ELR (cell line): ENCODE measurements around the gene SLC13A2.
"Not testable (repeated sequence)": the region's sequence is repeated elsewhere in the genome, so short reads cannot be mapped to it uniquely, and the experiment has no call there.

Experiments
- DNase-seq: peaks from one replicate; pipeline ENCODE4 v3.0.0-alpha.2; 2015; ENCODE audit warnings: low read depth

The SLC13A2 gene

DNA sequence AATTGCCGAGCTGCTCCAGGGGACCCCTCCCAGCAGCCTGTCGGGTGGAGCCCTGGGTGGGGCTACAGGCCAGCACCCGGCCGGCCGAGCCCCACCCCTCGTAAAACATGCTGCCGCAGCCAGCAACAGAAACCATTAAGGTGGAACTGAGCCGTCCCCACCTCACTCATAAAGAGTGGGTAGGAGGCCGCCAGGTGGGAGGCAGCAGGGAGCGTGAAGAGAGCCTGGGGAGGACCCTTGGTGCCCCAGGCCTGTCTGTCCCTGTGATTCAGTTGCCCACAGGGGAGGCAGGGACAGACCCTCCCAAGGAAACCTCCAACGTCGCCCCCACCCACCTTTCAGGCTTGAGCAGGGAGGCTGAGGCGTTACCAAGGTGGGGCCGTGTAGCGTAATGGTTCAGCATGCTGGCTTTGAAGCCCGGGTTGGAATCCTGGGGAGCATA lies 41.1 kb downstream of the SLC13A2 start:
- no peak for DNase-seq

DNA sequence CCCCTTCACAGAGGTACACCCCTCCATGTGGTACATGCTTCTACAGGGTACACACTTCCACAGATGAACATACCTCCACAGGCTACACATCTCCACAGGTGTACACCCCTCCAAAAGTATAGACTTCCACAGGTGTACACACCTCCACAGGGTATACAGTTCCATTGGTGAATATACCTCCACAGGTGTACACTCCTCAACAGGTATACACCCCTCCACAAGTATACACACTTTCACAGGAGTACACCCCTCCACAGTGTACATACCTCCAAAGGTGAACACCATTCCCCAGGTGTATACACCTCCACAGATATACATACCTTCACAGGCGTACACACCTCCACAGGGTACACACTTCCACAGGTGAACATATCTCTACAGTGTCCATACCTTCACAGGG lies 42.1 kb downstream of the SLC13A2 start:
- DNase-seq: no peak

DNA sequence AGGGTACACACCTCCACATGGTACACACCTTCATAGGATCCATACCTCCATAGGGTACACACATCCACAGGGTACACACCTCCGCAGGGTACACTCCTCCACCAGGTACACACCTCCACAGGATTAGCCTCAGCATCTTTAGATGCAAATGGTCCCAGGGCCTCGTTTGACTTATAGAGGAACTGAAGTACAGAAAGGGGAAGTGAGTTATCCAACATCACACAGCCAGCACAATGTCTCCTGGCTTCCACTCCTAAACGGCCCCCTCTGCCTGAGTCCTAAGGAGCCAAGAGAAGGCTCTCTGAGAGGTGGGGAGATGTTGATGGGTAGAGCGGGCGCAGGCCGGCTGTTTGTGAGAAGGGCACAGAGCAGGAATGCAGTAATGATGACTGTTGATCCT lies 44.7 kb downstream of the SLC13A2 start:
- DNase-seq: no peak

GRCh38 chr17:28518578-28518977 lies 45.1 kb downstream of the SLC13A2 start:
- no peak for DNase-seq

DNA sequence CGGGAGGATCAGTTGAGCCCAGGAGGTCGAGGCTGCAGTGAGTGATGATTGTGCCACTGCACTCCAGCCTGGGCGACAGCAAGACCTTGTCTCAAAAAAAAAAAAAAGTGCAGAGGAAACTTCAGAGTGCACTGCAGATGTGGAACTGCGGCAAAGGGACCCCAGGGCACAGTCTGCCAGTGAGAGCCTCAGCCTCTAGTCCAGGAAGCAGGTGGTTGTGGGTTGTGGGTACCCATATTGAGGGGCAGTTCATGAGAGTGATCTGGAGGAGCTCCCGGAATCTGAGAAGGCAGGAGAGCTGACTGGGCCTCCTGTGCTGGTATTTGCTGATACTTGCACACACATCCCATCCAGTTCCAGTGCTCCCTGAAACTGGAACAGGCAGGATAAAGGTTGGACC lies 45.8 kb downstream of the SLC13A2 start:
- DNase-seq: no peak

GRCh38 chr17:28520687-28521086 lies 47.2 kb downstream of the SLC13A2 start:
- no peak for DNase-seq

- DNase-seq: no peak
These were observed 48.1 kb downstream of the SLC13A2 start for GRCh38 chr17:28521311-28522085.

- not testable (repeated sequence) for DNase-seq
These were observed 48.8 kb downstream of the SLC13A2 start for GRCh38 chr17:28522281-28522680.

DNA sequence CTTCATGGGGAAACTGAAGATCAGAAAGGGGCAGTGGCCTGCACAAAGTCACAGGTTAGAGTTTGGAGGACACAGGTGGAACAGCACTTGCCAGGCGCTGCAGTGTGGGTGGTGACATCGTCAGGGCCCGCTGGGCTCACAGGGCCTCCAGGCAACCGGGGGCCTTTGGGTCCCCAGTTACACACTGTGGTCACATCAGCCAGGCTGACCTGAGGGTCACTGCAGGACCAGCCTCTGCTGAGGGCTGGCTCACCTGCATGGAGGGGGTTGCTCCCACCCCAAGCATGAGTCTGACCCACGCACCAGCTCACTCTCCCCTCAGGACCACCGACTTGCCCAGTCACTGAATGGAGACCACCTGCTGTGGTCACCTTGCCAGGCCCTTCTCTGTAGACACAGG lies 49.7 kb downstream of the SLC13A2 start:
- no peak for DNase-seq

GRCh38 chr17:28523876-28524275 lies 50.4 kb downstream of the SLC13A2 start:
- DNase-seq: no peak

DNA sequence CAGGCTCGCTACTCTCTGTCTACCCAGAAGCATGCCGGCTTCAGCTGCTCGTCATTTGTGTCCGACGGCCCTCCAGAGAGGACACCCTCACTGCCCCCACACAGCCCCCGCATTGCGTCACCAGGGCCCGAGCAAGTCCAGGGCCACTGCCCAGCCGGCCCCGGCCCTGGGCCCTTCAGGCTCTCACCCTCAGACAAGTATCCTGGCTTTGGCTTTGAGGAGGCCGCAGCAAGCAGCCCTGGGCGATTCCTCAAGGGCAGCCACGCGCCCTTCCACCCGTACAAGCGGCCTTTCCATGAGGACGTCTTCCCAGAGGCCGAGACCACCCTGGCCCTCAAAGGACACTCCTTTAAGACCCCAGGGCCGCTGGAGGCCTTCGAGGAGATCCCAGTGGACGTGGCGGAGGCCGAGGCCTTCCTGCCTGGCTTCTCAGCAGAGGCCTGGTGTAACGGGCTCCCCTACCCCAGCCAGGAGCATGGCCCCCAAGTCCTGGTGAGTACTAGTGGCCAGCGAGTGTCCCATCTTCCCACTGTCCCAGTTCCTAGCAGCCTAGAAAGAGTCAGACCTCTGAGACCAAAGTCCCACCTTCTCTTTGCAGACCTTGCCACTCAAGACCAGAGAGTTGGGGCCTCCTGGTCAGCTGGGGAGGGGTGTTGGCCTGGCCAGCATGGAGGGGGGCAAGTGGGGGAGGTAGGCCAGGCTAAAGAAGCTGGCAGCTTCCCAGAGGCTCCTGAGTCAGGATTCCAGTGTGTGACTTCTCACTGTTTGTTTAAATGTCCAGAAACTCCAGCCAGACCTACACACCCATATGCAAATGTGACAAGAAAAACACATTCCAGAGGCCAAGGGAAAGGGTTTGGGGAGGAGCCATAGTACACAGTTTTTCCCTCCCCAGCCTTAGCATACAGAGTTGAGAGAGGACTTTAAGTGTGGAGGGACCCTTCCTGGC lies 51.3 kb downstream of the SLC13A2 start:
- DNase-seq: peak; percentile 61

DNA sequence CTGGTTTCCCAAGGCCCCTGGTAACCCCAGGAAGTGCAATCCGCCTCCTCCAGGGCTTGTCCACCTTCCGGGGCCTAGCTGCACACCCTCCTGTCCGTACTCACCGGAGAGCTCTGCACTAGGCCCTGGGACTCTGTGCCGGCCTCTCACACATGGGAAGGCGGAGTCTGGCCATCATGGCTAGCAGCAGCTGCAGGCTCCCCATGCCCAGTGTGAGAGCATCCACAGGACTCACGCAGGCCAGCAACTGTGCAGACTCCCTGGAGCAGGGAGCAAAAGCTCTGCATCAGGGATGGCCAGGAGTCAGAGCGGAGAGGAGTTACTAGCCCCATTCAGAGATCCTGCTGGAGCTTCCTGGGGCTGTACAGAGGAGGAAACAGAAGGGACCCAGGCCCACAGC lies 52.9 kb downstream of the SLC13A2 start:
- no peak for DNase-seq

- no peak for DNase-seq
These were observed 53.8 kb downstream of the SLC13A2 start for GRCh38 chr17:28527181-28527681.

- no peak for DNase-seq
These were observed 54.4 kb downstream of the SLC13A2 start for GRCh38 chr17:28527859-28528258.

DNA sequence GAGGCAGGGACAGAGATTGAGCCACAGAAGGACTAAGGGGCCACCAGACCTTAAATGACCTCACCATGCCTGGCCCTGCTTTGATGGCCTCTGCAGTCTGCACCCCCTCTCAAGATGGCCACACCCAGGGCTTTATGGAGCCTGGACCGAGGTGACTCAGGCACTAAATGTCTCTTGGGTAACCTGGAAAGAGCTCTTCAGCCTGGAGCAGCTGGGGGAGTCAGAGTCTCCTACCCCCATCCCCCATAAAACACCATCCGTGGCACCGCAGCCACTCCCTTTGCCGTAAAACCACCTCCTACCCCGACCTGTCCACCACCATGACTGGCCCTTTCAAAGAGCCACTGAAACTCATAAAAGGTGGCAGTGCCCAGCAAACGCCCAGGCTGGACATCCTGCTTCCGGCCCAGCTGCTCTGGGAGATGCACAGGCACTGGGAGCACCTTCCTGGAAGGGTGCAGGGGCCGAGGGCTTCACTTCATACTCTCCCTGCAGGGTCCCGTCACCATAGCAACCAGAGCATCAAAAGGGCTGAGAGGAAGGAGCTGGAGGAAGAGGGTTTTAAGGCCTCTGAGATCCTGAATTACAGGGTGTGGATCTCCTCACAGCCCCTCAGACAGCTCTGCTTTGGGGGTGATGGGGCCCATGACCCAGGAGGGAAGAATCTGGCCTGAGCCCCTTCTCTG lies 55.0 kb downstream of the SLC13A2 start:
- DNase-seq: peak; percentile 45

DNA sequence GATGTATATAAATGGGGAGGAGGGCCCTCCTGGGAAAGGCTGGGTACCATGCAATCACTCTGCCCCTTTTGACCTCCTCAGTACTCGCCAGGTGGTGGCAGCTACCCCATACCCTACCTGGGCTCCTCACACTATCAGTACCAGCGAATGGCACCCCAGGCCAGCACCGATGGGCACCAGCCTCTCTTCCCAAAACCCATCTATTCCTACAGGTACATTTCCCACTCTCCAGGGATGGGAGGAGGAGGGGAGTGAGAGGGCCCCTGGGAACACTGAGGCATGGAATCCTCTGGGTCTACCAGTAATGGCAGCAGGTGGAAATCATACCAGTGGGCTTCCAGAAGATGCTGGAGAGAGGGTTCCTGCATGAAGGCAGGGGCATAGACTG lies 55.6 kb downstream of the SLC13A2 start:
- DNase-seq: no peak

- DNase-seq: no peak
These were observed 56.8 kb downstream of the SLC13A2 start for GRCh38 chr17:28530250-28530649.

- DNase-seq: no peak
These were observed 57.5 kb downstream of the SLC13A2 start for GRCh38 chr17:28530926-28531325.

GRCh38 chr17:28532050-28532960 lies 58.9 kb downstream of the SLC13A2 start:
- DNase-seq: no peak

DNA sequence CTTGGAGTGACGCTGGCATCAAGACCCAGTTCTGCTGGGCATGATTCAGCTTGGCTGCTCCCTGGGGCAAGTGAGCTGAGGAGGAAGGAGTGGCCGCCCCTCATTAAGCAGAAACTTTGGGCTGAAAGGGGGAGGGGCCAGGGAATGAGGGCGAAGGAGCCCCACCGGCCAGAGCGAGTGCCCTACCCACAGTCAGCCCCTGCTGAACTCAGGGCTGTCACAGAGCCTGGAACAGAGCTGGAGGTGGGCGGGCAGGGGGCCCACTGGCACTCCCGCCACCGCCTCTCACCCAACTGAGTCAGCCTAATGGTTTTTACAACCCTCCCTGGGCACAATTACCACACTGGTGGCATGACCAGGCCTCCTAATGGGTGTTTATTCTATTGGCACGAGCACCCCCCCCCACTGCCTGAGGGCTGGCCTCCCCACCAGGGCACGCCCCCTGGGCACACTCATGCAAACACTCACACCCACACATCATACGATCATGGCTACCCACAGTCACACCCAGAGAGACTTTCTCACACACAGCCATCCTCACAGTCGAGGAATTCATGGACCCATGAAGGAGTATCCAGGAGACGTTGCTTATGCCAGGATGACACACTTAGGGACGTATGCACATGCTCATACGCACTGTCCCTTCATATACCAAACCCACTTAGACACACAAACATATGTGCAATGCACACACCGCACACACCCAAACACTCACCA lies 59.8 kb downstream of the SLC13A2 start:
- no peak for DNase-seq
